Hematopoietic multipotent progenitor cell (in vitro differentiated cells): Measurements from ENCODE around the gene PLIN5. TPM values are rescaled to one million over a fixed set of nuclear protein-coding genes. Genes with fewer than 3 reads are reported as not detected.

Experiments used
- DNase-seq, 3 donors: peaks; one replicate each; pipeline ENCODE4 v3.0.0-alpha.2; 2011 to 2015; ENCODE audit warnings: low read depth in 2 of 3, low spot score in 2 of 3
- total RNA-seq: library from RNA; depleted of rRNA; stranded (reverse); fragments of >200 nt; gene quantifications from one replicate; pipeline ENCODE4 v1.2.3, GENCODE V29; 2012

Gene PLIN5, protein sequence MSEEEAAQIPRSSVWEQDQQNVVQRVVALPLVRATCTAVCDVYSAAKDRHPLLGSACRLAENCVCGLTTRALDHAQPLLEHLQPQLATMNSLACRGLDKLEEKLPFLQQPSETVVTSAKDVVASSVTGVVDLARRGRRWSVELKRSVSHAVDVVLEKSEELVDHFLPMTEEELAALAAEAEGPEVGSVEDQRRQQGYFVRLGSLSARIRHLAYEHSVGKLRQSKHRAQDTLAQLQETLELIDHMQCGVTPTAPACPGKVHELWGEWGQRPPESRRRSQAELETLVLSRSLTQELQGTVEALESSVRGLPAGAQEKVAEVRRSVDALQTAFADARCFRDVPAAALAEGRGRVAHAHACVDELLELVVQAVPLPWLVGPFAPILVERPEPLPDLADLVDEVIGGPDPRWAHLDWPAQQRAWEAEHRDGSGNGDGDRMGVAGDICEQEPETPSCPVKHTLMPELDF
- total RNA-seq, result 0.27 TPM

DNA sequence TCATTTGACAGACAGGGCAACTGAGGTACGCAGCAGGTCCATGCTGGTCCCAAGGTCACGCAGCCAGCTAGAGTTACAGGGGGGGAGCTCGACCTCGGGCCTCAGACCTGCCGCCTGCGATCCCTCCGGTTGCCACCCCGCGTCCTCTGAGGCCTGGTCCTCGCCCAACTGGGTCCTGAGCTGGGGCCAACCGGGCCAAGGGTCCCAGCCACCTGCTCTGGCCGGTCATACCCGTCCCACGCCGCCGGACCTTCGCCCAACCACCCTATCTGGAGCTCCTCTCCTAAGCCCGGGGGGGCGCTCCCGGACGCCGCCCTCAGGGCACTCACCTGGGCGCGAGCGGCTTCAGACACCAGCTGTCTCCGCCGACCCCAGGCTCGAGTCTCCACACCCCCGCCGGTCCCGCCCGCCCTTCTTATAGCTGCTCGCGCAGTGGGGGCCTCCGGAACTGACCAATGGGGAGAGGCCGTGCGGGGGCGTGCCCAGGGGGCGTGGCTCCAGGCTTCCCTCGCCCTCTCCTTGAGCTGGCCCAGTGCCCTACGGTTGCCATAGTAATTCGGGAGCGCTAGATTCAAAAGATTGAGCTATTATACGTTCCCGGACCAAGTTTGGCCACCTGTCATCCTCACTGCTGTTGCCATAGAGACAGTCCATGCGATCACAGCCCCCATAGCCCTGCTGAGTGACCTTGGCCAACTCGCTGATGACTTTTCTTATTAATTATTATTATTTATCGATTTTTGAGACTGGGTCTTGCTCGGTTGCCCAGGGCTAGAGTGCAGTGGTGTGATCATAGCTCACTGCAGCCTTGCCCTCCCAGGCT lies at the start of gene PLIN5:
TSS of gene PLIN5 (minus strand) at position 389 of the 823 bp plus-strand sequence. CDS start 1,150 bp downstream, outside the sequence.
- DNase-seq, result peak in 2 of 3 donors; percentile 78 to 81

DNA sequence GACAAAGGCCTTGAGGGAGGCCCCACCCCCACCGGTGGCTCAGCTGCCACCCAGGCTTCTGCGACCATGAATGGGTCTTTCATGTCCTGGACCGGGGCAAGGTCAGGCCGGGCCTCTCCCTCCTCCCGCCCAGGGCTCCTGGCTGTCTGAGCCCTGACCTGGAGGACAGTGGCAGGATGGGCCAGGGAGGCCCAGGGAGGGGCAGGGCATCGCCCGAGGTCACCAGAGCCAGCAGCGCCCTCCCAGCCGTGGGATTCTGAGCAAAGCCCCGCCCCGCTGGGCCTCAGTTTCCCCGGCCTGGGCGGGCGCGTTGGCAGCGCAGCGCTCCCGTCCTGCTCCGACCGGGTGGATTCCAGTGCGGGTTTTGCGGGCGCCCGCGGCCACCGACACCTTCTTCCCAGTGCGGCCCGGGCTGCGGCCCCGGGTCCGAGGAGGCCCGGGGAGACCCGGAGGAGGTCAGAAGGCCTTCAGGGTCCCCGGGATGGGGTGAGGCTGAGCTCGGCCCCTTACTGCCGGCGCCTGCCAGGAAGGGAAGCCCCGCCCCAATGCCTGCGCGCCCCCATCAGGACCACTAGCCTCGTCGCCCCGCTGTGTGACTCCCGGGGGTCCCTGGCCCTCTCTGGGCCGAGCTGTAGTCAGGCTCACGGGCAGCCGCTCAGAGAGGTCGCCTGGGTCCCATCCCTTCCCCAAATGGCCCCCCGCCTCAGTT lies 49.1 kb upstream of the PLIN5 start:
- no peak for DNase-seq

DNA sequence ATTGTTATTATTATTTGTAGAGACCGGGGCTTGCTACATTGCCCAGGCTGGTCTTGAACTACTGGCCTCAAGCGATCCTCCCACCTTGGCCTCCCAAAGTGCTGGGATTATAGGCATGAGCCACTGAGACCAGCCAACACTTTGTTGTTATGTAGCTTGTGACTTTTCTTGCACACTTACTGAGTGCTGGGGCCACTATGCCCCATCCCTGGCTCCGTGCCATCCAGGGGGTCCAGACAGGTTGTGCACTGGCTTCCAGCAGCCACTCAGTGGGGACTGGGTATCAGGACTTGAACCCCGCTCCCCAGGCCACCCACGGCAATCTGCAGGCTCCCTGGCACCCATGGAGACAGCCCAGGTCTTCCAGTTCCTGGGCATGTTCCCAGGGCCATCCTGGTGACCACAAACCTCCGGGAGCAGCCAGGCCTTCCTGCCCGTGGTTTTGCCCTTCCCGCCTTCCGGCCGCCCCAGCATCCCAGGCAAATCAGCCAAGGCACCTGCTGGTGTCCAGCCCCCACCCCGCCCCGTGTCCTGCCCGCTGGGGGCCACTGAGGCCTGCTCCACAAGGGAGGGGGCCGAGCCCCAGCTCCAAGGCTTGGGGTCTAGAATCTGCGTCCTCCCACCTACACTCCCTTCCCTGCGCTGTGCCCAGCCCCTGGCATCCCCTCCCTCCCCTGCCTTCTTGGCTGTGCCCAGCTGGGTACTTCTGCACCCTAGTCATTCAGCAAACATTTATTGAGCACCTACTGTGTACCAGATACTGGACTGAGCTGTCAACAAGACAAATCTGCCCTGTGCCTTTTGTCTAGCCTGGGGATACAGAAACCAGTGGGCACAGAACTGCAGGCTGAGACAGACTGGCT lies 48.2 kb upstream of the PLIN5 start:
- no peak for DNase-seq

DNA sequence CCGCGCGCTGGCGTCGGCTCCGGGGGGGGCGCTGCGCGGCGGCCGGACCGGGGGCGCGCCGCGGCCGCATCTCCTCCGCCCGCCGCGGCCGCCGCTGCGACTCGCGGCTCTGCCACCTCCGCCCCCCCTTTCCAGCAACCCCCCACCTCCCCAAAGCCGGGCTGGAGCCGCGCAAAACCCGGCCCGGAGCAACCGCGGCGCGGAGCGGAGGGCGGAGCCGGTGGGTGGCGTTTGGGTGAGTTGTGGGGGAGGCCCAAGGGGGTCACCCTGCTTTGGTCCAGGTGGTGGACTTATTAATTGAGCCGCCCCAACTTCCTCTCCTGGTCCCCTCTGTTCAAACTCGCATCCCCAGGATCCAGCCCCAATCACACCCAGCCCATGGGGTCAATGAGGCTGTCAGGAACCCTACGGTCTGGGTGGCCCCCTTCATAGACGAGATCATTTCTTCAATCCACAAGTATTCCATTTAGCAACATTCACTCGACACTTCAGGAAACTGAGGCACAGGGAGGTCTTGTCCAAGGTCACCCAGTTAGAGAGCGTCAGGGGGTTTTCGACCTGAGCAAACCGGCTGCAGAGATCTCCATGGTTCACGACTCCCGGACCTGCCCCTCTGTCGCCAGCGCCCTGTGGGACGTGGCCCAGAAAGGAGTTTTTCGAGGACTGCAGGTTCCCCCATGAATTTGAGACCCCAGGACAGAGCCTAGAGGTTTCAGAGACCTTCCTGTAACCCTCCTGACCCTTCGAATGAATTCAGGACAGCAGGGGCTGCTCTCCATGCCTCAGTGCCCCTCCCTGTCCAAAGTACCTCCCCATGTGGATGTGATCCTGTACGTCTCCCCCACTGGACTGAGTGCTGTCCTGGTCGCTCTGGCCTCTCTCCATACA lies 46.9 kb upstream of the PLIN5 start:
- DNase-seq, result peak in 1 of 3 donors; percentile 56

DNA sequence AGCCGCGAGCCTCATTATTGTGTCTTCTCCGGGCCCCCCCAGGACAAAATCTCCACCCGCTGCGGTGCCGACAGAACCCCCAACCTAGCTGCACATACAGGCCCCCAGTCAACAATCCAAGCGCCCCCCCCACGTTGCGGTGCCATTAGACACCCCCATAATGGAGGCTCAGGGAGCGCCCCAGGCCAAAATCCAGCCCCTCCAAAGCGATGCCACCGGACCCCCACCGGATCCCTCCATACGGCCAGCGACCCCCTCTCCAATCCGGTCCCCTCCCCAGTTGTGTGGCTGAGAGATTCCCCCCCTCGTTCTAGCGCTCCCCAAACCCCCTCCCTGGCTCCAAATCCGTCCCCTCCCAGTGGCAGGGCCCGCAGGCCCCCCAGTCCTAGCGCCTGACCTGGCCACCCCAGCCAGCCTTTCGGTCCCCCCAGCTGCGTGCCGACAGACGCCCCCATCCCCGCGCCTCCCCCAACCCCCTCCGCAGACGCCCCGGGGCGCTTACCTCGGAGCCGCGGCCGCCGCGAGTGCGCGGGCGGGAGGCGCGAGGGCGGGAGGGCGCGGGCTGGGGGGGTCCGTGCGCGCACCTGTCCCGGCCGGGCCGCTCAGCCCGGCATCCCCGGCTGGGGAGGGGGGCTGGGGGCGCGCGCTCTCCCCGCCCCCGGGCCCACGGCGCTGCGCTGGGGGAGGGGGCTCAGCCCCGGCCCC lies 46.1 kb upstream of the PLIN5 start:
- no peak for DNase-seq

DNA sequence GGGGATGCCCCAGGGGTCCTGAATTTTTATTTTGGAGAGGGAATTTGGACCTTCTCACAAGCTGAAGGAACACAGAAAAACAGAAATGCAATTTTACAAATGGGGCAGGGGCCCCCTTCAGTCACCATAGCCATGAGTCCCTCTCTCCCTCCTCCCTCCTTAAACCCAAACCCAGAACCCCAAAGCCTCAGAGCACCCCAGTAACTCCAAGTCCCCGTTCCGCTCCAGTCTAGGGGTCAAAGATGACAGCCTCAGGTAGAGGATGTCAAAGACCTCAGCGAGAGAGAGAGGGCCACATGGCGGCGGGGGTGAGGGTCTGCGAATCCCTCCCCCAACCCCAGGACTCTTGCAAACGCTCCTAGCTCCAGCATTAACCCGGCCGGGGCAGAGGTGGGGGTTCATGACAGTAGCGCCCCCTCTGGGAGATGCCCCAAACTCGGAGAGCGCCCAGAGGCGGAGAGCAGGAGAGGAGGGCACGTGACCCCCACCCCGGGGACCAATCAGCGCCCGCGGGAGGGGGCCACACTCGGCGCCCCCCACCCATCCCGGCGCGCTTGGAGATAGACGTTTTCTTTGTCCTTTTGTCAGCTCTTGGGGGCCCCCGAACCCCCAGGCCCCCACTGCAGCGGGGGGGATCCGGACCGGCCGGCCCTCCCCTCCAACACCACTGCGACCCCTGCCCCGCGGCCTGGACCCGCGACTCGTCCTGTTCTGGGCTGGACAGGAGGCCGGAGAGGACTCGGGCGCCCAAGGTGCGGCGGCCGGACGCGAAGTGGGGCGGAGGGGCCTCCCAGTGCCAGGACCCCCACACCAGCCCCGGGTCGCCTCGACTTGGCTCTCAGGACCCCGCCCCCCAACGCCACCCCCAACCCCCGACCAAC lies 45.2 kb upstream of the PLIN5 start:
- no peak for DNase-seq

DNA sequence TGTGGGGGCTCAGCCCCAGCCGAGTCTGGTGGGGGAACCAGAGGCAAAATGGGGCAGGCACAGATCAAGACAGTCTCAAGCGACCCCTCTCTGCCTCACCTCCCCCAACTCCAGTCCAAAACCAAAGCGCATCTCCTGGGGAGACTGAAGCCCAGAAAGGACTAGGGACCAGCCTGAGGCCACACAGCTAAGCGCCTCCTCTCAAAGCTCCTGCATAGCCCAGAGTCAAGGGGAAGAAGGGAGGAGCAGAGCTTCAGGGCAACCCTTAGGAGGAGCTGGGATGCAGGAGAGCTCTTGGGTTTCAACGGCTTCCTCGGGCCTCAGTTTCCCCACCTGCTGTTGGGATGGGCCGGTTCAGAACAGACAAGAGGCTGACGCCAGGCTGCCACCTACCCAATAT lies 44.4 kb upstream of the PLIN5 start:
- no peak for DNase-seq

DNA sequence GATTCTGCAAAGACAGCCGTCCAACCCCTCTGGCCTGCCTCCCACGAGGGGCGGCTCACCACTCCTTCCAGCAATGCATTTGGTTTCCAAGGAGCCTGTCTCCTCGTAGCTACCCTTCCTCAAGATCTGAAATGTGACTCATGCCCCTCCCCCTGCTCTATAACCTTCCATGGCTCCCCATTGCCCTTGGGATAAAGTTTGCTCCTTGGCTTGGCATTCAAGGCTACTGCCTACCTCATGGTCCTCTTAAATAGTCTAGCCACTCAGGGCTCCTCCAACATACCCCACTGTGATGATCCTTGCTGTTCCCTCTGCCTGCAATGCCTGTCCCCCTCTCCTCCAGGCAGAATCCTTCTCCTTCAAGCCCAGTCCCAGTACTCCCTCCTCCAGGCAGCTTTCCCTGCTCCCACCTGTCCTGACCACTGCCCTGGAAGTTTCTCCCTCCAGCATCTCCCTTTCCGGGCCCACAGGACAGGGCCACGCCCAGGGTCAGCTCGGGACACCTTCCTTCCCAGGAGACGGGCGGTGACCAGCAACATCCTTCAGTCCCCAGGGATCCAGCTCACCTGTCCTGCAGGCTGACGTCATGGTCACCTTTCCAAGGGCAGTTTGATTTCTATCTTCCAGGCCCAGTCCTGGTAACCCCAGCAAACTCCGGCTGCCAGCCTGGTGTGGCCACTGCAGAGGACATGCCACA lies 43.7 kb upstream of the PLIN5 start:
- DNase-seq, result no peak

DNA sequence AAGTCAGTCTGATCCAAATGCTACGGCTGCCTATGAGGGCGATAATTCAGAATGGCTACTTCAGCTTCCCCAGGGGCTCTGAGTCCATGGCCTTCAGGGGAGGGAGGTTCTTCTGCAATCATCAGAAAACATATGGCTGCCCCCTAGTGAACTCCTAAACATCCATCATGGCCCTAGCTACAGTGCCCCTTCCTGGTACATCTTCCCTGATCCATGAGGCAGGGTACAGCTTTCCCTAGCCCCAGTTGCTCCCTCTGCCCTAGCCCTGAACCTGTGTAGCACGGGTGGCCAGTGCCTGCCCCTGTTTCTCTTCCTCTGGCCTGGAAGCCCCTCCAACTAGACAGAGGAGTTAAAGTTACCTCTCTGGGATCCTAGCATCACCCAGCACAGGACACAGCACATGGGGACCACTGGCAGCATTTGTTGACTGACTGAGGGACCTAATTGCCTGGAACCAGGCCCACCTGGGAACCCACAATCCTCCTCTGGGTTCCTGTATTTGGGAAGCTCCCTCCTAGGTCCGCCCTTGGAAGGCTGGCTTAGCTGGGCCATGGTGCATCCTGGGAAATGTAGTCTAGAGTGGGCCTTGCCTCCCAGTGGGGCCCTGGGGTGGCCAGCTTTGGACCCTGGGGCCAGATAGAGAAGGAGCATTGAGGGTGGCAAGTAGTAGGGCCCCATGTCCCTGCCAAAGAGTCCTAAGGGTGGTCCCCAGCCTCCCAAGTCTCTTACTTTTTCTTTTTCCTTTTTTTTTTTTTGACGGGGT lies 42.2 kb upstream of the PLIN5 start:
- DNase-seq, result no peak

DNA sequence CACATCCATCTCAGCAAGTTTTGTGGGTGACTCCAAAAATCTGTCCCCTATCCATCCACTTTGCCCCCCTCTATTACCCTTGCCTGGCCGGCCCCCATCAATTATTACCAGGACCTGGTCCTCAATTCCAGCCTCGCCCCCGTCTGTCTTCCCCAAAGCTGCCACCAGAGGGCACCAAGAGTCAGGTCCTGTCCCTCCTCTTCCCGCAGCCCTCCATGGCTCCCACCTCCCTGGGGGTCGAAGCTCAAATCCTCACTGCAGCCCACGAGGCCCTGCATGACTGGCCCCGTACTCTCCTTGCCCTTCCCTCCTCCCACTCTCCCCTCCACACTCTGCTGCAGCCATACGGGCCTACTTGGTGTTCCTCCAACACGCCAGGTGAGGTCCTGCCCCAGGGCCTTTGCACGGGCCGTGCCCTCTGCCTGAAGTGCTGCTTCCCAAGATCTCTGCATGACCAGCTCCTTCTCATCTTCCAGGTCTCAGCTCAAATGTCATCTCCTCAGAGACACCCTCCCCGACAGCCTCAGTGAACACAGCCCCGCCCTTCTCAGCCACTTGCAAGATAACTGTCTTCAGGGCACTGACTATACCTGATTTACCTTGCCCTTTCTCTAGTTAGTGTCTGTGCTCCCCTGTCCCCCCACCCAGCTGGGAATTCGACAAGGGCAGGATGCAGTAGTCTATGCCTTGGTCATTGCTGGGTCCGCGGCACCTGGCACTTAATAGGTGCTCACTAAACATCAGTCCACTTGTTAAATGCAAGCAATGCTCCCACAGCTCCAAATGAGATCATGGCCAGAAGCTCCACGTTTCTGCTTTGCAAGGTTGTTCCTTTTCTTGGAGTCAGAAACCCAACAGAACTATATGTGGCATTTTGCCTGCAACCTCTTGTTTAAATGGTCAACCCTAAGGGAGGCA lies 41.3 kb upstream of the PLIN5 start:
- peak in 1 of 3 donors; percentile 72 for DNase-seq

DNA sequence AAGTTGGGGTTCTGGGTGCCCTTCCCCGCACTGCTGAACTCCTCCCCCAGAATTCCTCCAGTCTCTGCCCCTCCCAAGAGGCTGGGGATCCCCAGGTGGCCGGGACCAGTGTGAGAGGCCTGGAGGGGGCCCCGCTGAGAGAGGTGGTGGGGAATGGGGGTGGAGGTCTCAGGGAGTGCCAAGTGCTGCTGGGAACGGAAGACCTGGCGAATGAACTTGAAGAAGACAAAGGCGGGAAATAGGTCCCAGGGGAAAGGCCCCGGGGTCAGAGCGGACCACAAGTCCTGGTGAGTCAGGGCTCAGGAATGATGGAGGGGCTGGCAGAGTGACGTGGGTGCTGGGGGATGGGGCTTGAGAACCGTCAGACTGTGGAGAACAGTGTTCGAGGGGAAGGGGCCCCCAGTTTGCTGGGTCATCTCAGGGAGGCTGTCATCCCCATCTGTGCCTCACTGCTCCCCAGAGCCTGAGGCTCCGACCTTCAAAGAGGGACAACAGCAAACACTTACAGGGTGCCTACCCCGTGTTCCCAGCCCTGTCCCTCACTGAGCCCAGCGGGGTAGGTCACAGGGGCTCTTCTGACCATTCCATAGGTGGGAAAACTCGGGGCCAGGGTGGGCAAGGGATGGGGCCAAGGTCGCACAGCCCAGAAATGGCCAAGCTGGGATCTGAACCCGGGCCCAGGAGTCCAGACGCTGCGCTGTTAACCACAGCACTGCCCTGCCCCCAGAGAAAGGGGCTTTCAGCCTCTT lies 40.4 kb upstream of the PLIN5 start:
- peak in 1 of 3 donors; percentile 59 for DNase-seq

DNA sequence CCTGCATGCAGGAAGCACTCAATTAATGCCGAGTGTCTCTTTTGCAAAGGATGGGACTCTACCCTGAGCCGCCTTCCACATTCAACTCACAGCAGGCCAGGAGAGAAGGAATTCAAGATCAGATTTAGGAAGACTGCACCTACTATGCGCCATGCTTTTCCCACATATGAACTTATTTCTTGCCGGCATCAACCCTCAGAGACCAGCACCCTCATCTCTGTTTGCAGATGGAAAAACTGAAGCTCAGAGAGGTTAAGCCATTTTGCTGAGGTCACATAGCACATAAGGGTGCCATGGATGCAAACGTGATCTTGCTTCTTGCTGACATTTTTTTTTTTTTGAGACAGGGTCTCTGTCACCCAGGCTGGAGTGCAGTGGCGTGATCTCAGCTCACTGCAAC lies 38.7 kb upstream of the PLIN5 start:
- DNase-seq, result no peak

DNA sequence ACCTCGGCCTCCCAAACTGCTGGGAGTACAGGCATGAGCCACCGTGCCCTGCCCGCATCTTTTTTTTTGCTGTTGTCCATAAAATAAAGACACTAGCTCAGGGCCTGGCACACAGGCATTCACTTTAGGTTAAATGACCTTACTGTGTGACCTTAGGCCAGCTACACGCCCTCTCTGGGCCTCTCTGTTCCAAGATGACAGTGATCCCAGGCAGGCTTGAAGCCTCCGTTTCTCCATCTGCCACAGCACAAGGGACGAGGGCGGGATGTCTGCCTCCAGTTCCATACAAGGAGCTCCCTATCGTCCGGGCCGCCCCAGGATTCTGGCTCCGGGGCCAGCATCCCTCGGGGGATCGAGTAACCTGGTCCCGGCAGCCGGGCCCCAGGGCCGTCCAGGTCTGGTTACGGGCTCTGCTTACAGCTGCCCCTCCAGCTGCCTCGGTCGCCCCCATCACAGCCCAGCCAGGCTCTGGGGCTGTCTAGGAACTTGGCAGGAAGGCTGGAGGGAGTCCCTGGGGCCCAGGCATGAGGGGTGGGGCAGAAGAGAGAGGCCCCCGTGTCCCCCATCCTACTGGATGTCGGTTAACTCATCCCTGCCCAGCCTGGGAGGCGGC lies 36.4 kb upstream of the PLIN5 start:
- no peak for DNase-seq

DNA sequence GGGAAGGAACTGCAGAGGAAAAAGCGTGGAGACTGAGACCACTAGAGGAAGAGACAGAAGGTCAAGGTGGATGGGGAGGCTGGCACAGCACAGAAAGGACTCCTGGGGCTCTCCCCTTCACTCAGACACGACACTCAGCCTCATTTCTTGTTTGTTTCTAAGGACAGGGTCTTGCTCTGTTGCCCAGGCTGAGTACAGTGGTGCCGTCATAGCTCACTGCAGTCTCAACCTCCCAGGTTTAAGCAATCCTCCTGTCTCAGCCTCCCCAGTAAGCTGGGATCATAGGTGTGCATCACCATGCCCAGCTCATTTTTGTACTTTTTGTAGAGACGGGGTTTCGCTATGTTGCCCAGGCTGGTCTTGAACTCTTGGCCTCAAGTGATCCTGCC lies 35.9 kb upstream of the PLIN5 start:
- no peak for DNase-seq
